ENCODE data around the gene CRABP1.

The CRABP1 gene

GRCh38 chr15:78353093-78353492 is 12.9 kb downstream of the CRABP1 start:
- DNase-seq (ENCODE audit: low read depth): no peak
- in situ Hi-C loops (cut with HindIII; ENCODE audit: low sequenced_read_pairs): no loop called here
- no peak for TF ChIP-seq CTCF (IDR thresholded peaks at IDR 0.05; ENCODE audit: low read depth, low read length, missing control alignments)
- no peak overlapping the region for H3K4me3 ChIP-seq (ENCODE audit: low read depth, low read length)

- TF ChIP-seq CTCF (IDR thresholded peaks at IDR 0.05; ENCODE audit: low read depth, low read length, missing control alignments): no peak
- in situ Hi-C loops (cut with HindIII; ENCODE audit: low sequenced_read_pairs): no loop called here
Measured at GRCh38 chr15:78355177-78355576, 15.0 kb downstream of the CRABP1 start.

GRCh38 chr15:78358102-78358870 is 18.1 kb downstream of the CRABP1 start:
- no peak for TF ChIP-seq CTCF (IDR thresholded peaks at IDR 0.05; ENCODE audit: low read depth, low read length, missing control alignments)
- no peak overlapping the region for H3K4me3 ChIP-seq (ENCODE audit: low read depth, low read length)
- no peak for DNase-seq (ENCODE audit: low read depth)
- in situ Hi-C loops (cut with HindIII; ENCODE audit: low sequenced_read_pairs): no loop called here

More at GRCh38 chr15:78355177-78355576, 15.0 kb downstream of the CRABP1 start:
- DNase-seq (ENCODE audit: low read depth): no peak
- no peak overlapping the region for H3K4me3 ChIP-seq (ENCODE audit: low read depth, low read length)

- no peak for DNase-seq (ENCODE audit: low read depth)
- H3K4me3 ChIP-seq (ENCODE audit: low read depth, low read length): no peak overlapping the region
- no peak for TF ChIP-seq CTCF (IDR thresholded peaks at IDR 0.05; ENCODE audit: low read depth, low read length, missing control alignments)
- in situ Hi-C loops (cut with HindIII; ENCODE audit: low sequenced_read_pairs): no loop called here
Measured at GRCh38 chr15:78359041-78359808, 19.1 kb downstream of the CRABP1 start.

GRCh38 chr15:78360367-78360801 is 20.2 kb downstream of the CRABP1 start:
- H3K4me3 ChIP-seq (ENCODE audit: low read depth, low read length): no peak overlapping the region
- DNase-seq (ENCODE audit: low read depth): no peak
- in situ Hi-C loops (cut with HindIII; ENCODE audit: low sequenced_read_pairs): no loop called here
- TF ChIP-seq CTCF (IDR thresholded peaks at IDR 0.05; ENCODE audit: low read depth, low read length, missing control alignments): no peak

- in situ Hi-C loops (cut with HindIII; ENCODE audit: low sequenced_read_pairs): no loop called here
- H3K4me3 ChIP-seq (ENCODE audit: low read depth, low read length): no peak overlapping the region
- no peak for TF ChIP-seq CTCF (IDR thresholded peaks at IDR 0.05; ENCODE audit: low read depth, low read length, missing control alignments)
- DNase-seq (ENCODE audit: low read depth): no peak
Measured at GRCh38 chr15:78360958-78361718, 21.0 kb downstream of the CRABP1 start.
